Vagina (tissue), 2 donors: ENCODE measurements around the gene LDB2.

ENCODE experiments used
- POLR2A ChIP-seq, 2 donors: fragments of 450-650 bp; IDR thresholded peaks; one replicate each; pipeline ENCODE4 v1.6.1; 2017; ENCODE audit warnings: antibody characterized with exemption in 2 of 2, mild to moderate bottlenecking in 2 of 2, moderate library complexity in 2 of 2
- TF ChIP-seq, protein P1 (sequence below), 3 experiments: fragments of 450-650 bp in 2 of 3; fragments of 200-600 bp in 1 of 3; sonication (generic) in 1 of 3; IDR thresholded peaks; one replicate each; pipeline ENCODE4 v1.5.1; 2017 to 2019; ENCODE audit warnings: antibody characterized with exemption in 3 of 3, mild to moderate bottlenecking in 2 of 3, moderate library complexity in 2 of 3

DNA sequence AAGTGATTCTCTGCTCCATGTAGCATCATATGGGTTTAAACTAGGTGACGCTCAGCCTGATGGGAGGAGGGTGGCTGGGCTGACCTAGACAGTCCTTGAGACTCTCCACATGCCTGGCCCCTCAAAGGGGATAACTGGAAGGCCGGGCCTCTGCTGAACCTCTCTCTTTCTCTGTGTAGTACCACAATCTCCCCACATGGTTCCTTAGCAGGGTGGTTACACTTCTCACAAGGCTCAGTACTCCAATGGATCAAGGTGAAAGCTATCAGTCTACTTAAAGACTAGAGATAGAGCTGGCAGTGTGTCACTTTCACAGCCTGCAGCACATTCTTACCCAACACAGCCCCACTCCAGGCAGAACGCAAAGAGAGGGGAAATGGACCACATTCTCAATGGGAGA is 80.4 kb downstream of the LDB2 start:
- TF ChIP-seq, protein P1, sequence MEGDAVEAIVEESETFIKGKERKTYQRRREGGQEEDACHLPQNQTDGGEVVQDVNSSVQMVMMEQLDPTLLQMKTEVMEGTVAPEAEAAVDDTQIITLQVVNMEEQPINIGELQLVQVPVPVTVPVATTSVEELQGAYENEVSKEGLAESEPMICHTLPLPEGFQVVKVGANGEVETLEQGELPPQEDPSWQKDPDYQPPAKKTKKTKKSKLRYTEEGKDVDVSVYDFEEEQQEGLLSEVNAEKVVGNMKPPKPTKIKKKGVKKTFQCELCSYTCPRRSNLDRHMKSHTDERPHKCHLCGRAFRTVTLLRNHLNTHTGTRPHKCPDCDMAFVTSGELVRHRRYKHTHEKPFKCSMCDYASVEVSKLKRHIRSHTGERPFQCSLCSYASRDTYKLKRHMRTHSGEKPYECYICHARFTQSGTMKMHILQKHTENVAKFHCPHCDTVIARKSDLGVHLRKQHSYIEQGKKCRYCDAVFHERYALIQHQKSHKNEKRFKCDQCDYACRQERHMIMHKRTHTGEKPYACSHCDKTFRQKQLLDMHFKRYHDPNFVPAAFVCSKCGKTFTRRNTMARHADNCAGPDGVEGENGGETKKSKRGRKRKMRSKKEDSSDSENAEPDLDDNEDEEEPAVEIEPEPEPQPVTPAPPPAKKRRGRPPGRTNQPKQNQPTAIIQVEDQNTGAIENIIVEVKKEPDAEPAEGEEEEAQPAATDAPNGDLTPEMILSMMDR (IDR thresholded peaks at IDR 0.05) = no peak
- TF ChIP-seq POLR2A (IDR thresholded peaks at IDR 0.05) = no peak
